ENCODE measurements around the gene RCAN3. TPM values are rescaled to one million over a fixed set of nuclear protein-coding genes. Genes with fewer than 3 reads are reported as not detected.
A peak's percentile ranks its signal among the peaks of the same experiment; 100 is the strongest.

RCAN3 gene
- total RNA-seq, 1 donor from 2014 or later, result 14.5 TPM

DNA sequence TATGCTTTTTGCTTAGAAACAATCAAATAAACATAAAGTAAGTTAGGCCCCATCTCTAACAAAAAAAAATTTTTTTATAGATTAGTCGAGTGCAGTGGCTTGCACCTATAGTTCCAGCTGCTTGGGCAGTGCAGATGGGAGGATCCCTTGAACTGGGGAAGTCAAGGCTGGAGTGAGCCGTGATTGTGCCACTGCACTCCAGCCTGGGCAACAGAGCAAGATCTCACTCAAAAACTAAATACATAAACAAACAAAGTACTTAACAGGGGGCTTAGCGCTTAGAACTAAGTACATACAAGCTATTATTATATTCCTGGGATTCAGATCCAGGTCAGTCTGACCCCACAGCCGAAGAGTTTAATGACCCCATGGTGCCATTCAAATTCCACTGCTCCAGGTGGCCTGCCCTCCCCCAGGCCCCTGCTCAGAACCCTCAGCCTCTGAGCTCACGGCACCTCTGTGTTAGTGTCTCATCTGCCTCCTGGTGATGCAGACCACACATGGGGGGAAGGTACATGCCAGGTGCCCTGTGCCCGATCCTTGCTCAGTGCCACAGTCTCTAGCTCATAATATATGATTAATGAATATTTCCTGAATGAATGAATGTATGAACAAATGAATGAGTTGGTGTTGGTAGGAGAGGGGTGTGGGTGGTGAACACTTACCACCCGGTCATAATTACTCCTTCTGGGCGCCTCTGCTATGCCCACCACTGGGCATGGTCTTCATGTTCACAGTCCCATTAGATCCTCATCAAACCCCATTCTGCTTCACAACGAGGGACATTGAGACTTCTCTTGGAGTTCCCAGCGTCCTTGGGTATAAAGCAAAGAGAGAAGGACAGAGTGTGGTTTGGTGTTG is 67.9 kb downstream of the RCAN3 start:
- H3K36me3 Mint-ChIP-seq (ENCODE audit: low read depth), result no peaks in the 10 kb centered on the region
- H3K27ac Mint-ChIP-seq (ENCODE audit: unreplicated experiment), result no peak overlapping the region
- H3K4me3 Mint-ChIP-seq (ENCODE audit: unreplicated experiment), result no peak overlapping the region
- TF ChIP-seq, protein P1, sequence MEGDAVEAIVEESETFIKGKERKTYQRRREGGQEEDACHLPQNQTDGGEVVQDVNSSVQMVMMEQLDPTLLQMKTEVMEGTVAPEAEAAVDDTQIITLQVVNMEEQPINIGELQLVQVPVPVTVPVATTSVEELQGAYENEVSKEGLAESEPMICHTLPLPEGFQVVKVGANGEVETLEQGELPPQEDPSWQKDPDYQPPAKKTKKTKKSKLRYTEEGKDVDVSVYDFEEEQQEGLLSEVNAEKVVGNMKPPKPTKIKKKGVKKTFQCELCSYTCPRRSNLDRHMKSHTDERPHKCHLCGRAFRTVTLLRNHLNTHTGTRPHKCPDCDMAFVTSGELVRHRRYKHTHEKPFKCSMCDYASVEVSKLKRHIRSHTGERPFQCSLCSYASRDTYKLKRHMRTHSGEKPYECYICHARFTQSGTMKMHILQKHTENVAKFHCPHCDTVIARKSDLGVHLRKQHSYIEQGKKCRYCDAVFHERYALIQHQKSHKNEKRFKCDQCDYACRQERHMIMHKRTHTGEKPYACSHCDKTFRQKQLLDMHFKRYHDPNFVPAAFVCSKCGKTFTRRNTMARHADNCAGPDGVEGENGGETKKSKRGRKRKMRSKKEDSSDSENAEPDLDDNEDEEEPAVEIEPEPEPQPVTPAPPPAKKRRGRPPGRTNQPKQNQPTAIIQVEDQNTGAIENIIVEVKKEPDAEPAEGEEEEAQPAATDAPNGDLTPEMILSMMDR (IDR thresholded peaks at IDR 0.05), result no peak
- H3K9me3 Mint-ChIP-seq (ENCODE audit: low read depth), result no peaks in the 10 kb centered on the region
- no peak for DNase-seq (ENCODE audit: low spot score)
- H3K27me3 Mint-ChIP-seq (ENCODE audit: low read depth), result no peaks in the 10 kb centered on the region
- H3K4me1 Mint-ChIP-seq (ENCODE audit: low read depth), result peaks cover 15% of the 10 kb centered on the region

DNA sequence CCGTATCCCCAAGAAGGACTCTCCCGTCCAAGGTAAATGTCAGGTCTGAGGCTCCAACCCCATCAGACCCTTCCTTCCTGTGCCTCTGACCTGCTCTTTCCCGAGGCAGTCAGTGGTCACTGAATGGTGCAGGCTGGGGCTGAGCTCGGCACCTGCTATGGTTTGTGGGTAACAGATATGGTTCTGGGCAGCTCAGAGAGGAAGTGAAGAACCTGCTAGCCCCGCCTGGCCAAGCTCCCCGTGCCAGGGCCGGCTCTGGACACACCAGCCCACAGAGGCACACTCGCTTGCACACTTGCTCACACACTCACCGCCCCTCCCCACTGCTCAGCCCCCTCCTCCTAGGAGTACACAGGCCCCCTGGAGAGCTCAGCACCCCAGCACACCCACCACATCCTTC is 69.7 kb downstream of the RCAN3 start:
- DNase-seq (ENCODE audit: low spot score), result no peak
- Mint-ChIP-seq H3K27me3 (ENCODE audit: low read depth) (no peaks in the 10 kb centered on the region), H3K9me3 (ENCODE audit: low read depth) (no peaks in the 10 kb centered on the region), H3K27ac (ENCODE audit: unreplicated experiment) (no peak overlapping the region), H3K36me3 (ENCODE audit: low read depth) (no peaks in the 10 kb centered on the region), H3K4me3 (ENCODE audit: unreplicated experiment) (no peak overlapping the region), H3K4me1 (ENCODE audit: low read depth) (peaks cover 24% of the 10 kb centered on the region)
- TF ChIP-seq, protein P1 (IDR thresholded peaks at IDR 0.05), result no peak

DNA sequence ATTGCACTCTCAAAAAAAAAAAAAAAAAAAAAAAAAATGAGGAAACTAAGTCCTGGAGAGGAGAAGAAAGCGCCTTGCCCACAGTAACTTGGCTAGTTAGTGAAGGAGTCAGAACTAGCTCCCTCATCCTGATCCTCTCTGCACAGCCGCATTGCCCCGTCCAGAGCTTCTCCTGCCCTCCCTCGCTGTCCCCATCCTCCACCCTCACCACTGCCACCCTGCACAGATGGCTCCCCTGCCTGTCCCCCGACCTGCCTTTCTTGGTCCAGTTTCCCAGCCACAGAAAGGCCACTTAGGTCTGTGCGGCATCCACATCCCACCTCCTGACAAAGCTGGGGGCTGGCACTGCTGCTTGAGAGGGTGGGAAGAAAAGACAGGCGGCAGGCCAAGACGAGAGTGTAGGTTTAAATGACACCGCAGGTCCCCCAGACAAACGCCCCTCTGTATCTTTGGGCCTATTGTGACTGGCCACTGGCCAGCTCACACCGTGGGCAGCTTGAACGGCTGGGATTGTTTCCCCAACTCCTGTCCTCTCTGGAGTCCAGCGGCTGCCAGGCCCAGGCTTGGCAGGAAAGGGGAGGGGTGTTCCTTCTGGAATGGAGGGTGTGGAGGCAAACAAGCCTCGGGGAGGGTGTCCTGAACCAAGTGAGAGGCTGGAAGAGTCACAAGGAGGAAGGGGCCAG is 73.4 kb downstream of the RCAN3 start:
- peaks cover 14% of the 10 kb centered on the region for H3K4me1 Mint-ChIP-seq (ENCODE audit: low read depth)

DNA sequence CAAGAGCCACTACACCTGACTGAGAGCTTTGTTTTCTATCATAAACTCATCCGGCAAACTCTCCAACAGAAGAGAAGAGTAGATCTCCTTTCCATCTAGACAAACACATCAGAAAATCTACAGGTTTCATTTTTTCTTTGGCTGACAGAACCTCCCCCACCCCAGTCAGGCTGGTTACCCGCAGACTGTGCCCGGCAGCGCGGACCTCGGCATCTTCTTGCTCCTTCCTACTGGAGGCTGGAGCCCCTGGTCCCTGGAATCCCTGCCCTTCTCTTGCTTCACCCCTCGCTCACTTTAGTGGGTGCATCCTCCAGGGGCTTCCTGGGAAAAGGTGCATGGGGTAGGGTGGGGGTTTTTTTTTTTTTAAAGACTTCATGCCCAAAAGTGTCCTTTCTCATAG is 76.2 kb downstream of the RCAN3 start:
- H3K27me3 Mint-ChIP-seq (ENCODE audit: low read depth), result no peaks in the 10 kb centered on the region
- TF ChIP-seq, protein P1 (IDR thresholded peaks at IDR 0.05), result no peak
- peaks cover 14% of the 10 kb centered on the region for H3K4me1 Mint-ChIP-seq (ENCODE audit: low read depth)
- H3K9me3 Mint-ChIP-seq (ENCODE audit: low read depth), result peaks cover 7% of the 10 kb centered on the region
- no peak for DNase-seq (ENCODE audit: low spot score)
- H3K4me3 Mint-ChIP-seq (ENCODE audit: unreplicated experiment), result no peak overlapping the region
- H3K36me3 Mint-ChIP-seq (ENCODE audit: low read depth), result no peaks in the 10 kb centered on the region
- no peak overlapping the region for H3K27ac Mint-ChIP-seq (ENCODE audit: unreplicated experiment)

More for the DNA sequence above, 73.4 kb downstream of the RCAN3 start:
- Mint-ChIP-seq H3K27ac (ENCODE audit: unreplicated experiment) (peak overlapping the region; percentile 36), H3K9me3 (ENCODE audit: low read depth) (peaks cover 3% of the 10 kb centered on the region), H3K4me3 (ENCODE audit: unreplicated experiment) (peak overlapping the region; percentile 22), H3K27me3 (ENCODE audit: low read depth) (no peaks in the 10 kb centered on the region), H3K36me3 (ENCODE audit: low read depth) (no peaks in the 10 kb centered on the region)
- DNase-seq (ENCODE audit: low spot score), result no peak
- TF ChIP-seq, protein P1 (IDR thresholded peaks at IDR 0.05), result no peak

DNA sequence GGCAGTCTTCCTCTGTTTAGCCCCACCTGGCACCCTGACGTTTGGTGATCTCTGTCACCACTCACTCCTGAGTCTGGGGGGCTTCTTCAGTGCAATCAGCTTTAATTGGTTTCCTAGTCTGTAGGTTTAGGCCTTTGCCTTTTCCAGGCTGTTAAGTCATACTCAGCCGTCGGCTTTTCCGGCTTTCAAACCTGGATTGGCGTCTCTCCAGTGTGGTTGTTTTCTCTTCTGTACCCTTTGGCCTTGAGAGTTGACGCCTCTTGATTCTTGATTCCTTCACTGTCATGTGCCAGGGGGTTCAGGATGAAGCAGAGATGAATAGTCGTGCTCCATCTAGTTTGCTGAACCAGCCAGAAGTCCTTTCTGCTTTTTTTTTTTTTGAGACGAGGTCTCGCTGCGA is 78.1 kb downstream of the RCAN3 start:
- TF ChIP-seq, protein P1 (IDR thresholded peaks at IDR 0.05), result no peak
- Mint-ChIP-seq H3K4me3 (ENCODE audit: unreplicated experiment) (no peak overlapping the region), H3K27me3 (ENCODE audit: low read depth) (peaks cover 6% of the 10 kb centered on the region), H3K36me3 (ENCODE audit: low read depth) (no peaks in the 10 kb centered on the region), H3K9me3 (ENCODE audit: low read depth) (peaks cover 7% of the 10 kb centered on the region), H3K27ac (ENCODE audit: unreplicated experiment) (no peak overlapping the region), H3K4me1 (ENCODE audit: low read depth) (peaks cover 14% of the 10 kb centered on the region)
- no peak for DNase-seq (ENCODE audit: low spot score)
